ENCODE measurements around the gene KIRREL3. TPM values are rescaled to one million over a fixed set of nuclear protein-coding genes. Genes with fewer than 3 reads are reported as not detected.

KIRREL3 gene
- total and polyA plus RNA-seq, 10 donors = 0.50 to 5.4 (median 2.0) TPM

DNA sequence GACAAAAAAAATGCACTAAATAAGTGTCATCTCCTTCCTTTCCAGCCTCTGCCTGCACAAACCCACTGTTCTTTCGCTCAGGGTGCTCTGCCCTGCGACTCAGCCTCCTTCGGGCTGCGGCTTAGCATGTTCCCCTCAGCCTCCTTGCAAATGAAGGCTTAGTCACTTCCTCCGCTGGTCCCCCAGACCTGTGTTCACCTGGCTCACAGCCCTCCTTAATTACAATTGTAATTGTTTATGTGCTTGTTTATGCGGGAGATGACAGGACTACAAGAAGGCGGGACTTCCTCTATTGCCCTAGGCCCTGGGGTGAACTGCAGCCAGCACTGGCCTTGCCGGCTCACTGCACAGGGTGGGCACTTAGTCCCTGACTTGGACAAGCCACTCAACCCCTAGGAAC lies 303.6 kb downstream of the KIRREL3 start:
- 89 to 93% (median 91%) methylated on average over 8 of the region's 8 CpGs for WGBS, 5 donors
- Histone ChIP-seq H3K4me3 (no peak overlapping the region), H3K36me3 (no peaks in the 10 kb centered on the region), H3K27ac (no peak overlapping the region), H3K4me1 (no peaks in the 10 kb centered on the region), H3K9me3 (peaks cover 0 to 7% (median 0%) of the 10 kb centered on the region in 8 donors), H3K27me3 (replicated peaks in 1 of 7) (peaks cover 0 to 7% (median 0%) of the 10 kb centered on the region in 7 donors)
- no peak for DNase-seq
- TF ChIP-seq POLR2A (IDR thresholded peaks at IDR 0.05) (no peak), POLR2AphosphoS5 (IDR thresholded peaks at IDR 0.05) (no peak)
- TF ChIP-seq, protein P1, sequence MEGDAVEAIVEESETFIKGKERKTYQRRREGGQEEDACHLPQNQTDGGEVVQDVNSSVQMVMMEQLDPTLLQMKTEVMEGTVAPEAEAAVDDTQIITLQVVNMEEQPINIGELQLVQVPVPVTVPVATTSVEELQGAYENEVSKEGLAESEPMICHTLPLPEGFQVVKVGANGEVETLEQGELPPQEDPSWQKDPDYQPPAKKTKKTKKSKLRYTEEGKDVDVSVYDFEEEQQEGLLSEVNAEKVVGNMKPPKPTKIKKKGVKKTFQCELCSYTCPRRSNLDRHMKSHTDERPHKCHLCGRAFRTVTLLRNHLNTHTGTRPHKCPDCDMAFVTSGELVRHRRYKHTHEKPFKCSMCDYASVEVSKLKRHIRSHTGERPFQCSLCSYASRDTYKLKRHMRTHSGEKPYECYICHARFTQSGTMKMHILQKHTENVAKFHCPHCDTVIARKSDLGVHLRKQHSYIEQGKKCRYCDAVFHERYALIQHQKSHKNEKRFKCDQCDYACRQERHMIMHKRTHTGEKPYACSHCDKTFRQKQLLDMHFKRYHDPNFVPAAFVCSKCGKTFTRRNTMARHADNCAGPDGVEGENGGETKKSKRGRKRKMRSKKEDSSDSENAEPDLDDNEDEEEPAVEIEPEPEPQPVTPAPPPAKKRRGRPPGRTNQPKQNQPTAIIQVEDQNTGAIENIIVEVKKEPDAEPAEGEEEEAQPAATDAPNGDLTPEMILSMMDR (IDR thresholded peaks at IDR 0.05 in 8 of 11, conservative IDR thresholded peaks at IDR 0.05 in 3 of 11) = no peak
- intact Hi-C loops (cut with DNase I; ENCODE audit: low total_unique reads) = no loop called here

DNA sequence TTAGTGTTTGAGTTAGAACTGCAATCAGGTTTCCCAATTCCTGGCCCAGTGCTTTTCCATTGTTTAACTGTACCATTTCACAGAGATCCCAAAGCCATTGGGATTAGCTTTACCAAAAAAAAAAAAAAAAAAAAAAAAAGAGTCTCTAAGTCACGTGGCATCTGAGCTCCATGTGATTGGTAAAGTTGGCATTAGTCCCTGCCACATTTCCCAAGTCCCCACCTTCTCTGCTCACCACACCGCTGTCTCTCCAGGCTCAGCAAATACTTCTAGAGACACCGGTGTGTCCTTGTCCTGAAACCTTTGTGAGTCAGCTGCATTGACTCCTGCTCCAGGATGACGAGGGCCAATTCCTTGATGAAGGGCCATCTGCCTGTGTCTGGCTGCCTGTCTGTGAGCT lies 305.3 kb downstream of the KIRREL3 start:
- no peaks in the 10 kb centered on the region for H3K4me1 ChIP-seq
- no peak for DNase-seq
- H3K27ac ChIP-seq = no peak overlapping the region
- H3K9me3 ChIP-seq = peaks cover 0 to 7% (median 0%) of the 10 kb centered on the region in 8 donors
- no peak for TF ChIP-seq POLR2AphosphoS5 (IDR thresholded peaks at IDR 0.05)
- TF ChIP-seq POLR2A (IDR thresholded peaks at IDR 0.05) = no peak
- TF ChIP-seq, protein P1 (IDR thresholded peaks at IDR 0.05 in 8 of 11, conservative IDR thresholded peaks at IDR 0.05 in 3 of 11) = no peak
- H3K27me3 ChIP-seq (replicated peaks in 1 of 7) = peaks cover 0 to 7% (median 0%) of the 10 kb centered on the region in 7 donors
- 66 to 81% (median 74%) methylated on average over 4 of the region's 4 CpGs for WGBS, 5 donors
- no peak overlapping the region for H3K4me3 ChIP-seq
- H3K36me3 ChIP-seq = no peaks in the 10 kb centered on the region
- intact Hi-C loops (cut with DNase I; ENCODE audit: low total_unique reads) = no loop called here

DNA sequence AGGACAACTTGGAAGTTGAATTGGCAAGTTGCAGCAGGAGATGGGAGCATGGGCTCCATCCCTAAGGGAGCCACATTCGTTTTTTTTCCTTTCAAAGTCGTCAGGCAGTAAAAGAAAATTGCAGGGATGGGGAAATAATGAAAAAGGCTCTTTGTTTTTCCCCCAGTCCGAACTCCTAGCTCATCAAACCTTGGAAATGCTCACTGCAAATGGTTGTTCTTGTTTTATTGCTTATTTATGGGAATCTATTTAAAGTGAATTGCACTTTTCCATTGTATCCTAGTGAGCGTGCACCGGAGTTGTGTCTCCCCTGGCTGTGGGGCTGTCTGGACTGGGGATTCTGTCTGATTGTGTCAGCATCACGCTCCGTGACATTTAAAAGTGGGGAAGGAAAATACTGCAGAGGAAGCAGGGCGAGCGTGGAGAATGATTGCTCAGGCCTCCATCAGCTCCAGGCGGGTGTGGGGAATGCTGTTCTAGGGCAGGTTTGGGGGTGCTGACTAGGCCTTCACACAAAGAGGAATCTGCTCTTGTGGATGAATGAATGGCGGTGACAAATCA lies 306.4 kb downstream of the KIRREL3 start:
- Histone ChIP-seq H3K4me3 (no peak overlapping the region), H3K9me3 (peaks cover 0 to 7% (median 0%) of the 10 kb centered on the region in 8 donors), H3K36me3 (no peaks in the 10 kb centered on the region), H3K4me1 (no peaks in the 10 kb centered on the region), H3K27ac (no peak overlapping the region), H3K27me3 (replicated peaks in 1 of 7) (peaks cover 0 to 7% (median 0%) of the 10 kb centered on the region in 7 donors)
- intact Hi-C loops (cut with DNase I; ENCODE audit: low total_unique reads) = no loop called here
- DNase-seq = no peak
- 81 to 86% (median 82%) methylated on average over 11 of the region's 11 CpGs for WGBS, 5 donors
- TF ChIP-seq, protein P1 (IDR thresholded peaks at IDR 0.05 in 8 of 11, conservative IDR thresholded peaks at IDR 0.05 in 3 of 11) = no peak
- TF ChIP-seq POLR2AphosphoS5 (IDR thresholded peaks at IDR 0.05) = no peak
- no peak for TF ChIP-seq POLR2A (IDR thresholded peaks at IDR 0.05)

DNA sequence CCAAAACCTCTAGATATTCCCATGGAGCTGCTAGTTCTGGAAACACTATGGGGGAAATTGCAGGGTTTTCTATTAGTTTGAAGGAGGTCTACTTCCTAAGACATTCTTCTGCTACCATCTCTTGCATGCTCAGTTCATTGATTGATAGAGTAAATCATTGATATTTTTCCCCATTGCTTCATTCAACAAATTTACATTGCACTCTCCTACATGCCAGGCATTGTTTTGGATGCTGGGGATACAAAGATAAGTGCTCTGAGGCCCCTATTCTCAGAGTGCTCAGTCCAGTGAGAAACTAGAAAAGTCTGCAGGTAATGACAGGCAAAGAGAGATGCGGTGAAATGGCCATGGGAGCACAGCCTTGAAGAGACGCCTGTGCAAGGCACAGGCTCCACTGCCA lies 313.1 kb downstream of the KIRREL3 start:
- 89 to 98% (median 94%) methylated on average over 2 of the region's 2 CpGs for WGBS, 5 donors
- intact Hi-C loops (cut with DNase I; ENCODE audit: low total_unique reads) = no loop called here
- H3K27me3 ChIP-seq (replicated peaks in 1 of 7) = peaks cover 0 to 5% (median 0%) of the 10 kb centered on the region in 7 donors

More for the DNA sequence above, 313.1 kb downstream of the KIRREL3 start:
- Histone ChIP-seq H3K4me1 (no peaks in the 10 kb centered on the region), H3K27ac (no peak overlapping the region), H3K9me3 (peaks cover 0 to under 1% (median 0%) of the 10 kb centered on the region in 8 donors), H3K36me3 (no peaks in the 10 kb centered on the region), H3K4me3 (no peak overlapping the region)
- DNase-seq = no peak
- TF ChIP-seq POLR2AphosphoS5 (IDR thresholded peaks at IDR 0.05) (no peak), POLR2A (IDR thresholded peaks at IDR 0.05) (no peak)
- TF ChIP-seq, protein P1 (IDR thresholded peaks at IDR 0.05 in 8 of 11, conservative IDR thresholded peaks at IDR 0.05 in 3 of 11) = no peak
